Activated naive CD4-positive, alpha-beta T cell treated with anti-CD3 and anti-CD28 coated beads, Interleukin-2, amount 10 ng/mL, durations not matched to agents 5 hours and 36 hours (primary cell): ENCODE measurements around the gene ARR3. TPM values are rescaled to one million over a fixed set of nuclear protein-coding genes. Genes with fewer than 3 reads are reported as not detected.

Source experiments
- total RNA-seq, 2 experiments: library from RNA; stranded (reverse); gene quantifications; one replicate each; pipeline ENCODE4 v1.2.3, GENCODE V29; 2021

ARR3 gene
- not detected for total RNA-seq

GRCh38 chrX:70268034-70268433 lies at the start of gene ARR3:
TSS of gene ARR3 (plus strand) at chrX:70268334. CDS start at chrX:70269386, 1,052 bp downstream.

GRCh38 chrX:70234355-70234754 lies 33.8 kb upstream of the ARR3 start, which contains the start of gene AWAT1:
TSS of gene AWAT1 (plus strand) at chrX:70234655. CDS start at chrX:70234696, 41 bp downstream.

GRCh38 chrX:70260104-70260503 lies 8.0 kb upstream of the ARR3 start, which contains the start of gene P2RY4:
TSS of gene P2RY4 (minus strand) at chrX:70260204. CDS start at chrX:70259624, 580 bp downstream.

GRCh38 chrX:70281951-70282350 lies 13.8 kb downstream of the ARR3 start, which contains the start of gene RAB41:
TSS of gene RAB41 (plus strand) at chrX:70282172. CDS start at chrX:70282218, 46 bp downstream.

GRCh38 chrX:70289793-70290770 lies 21.9 kb downstream of the ARR3 start, which contains the start of the genes KIF4A and PDZD11:
TSS of gene KIF4A (plus strand) at chrX:70290104. CDS start at chrX:70290459, 355 bp downstream.
TSS of gene PDZD11 (minus strand) at chrX:70289927. CDS start at chrX:70289341, 586 bp downstream.

Other genes with a start within 250 kb of the ARR3 start
- not detected for gene AWAT2, start 218.4 kb upstream of the ARR3 start, total RNA-seq
- gene OTUD6A, start 205.9 kb upstream of the ARR3 start, total RNA-seq: not detected
- 10 to 100 TPM; 79.7 to 85.8 TPM for gene IGBP1, start 134.9 kb upstream of the ARR3 start, total RNA-seq
- not detected for gene DGAT2L6, start 90.9 kb upstream of the ARR3 start, total RNA-seq
- not detected for gene AWAT1, start 33.7 kb upstream of the ARR3 start, total RNA-seq
- under 1 TPM; 0.14 to 0.28 TPM for gene P2RY4, start 8.1 kb upstream of the ARR3 start, total RNA-seq
- not detected for gene RAB41, start 13.8 kb downstream of the ARR3 start, total RNA-seq
- 10 to 100 TPM; 33.1 to 33.3 TPM for gene PDZD11, start 21.6 kb downstream of the ARR3 start, total RNA-seq
- gene KIF4A, start 21.8 kb downstream of the ARR3 start, total RNA-seq: 10 to 100 TPM; 28.0 to 28.8 TPM
- under 1 TPM; 0.12 to 0.33 TPM for gene GDPD2, start 155.0 kb downstream of the ARR3 start, total RNA-seq
- 10 to 100 TPM; 15.2 to 15.4 TPM for gene DLG3, start 176.5 kb downstream of the ARR3 start, total RNA-seq